Measurements from ENCODE around the gene SUPT20HL1.

DNA sequence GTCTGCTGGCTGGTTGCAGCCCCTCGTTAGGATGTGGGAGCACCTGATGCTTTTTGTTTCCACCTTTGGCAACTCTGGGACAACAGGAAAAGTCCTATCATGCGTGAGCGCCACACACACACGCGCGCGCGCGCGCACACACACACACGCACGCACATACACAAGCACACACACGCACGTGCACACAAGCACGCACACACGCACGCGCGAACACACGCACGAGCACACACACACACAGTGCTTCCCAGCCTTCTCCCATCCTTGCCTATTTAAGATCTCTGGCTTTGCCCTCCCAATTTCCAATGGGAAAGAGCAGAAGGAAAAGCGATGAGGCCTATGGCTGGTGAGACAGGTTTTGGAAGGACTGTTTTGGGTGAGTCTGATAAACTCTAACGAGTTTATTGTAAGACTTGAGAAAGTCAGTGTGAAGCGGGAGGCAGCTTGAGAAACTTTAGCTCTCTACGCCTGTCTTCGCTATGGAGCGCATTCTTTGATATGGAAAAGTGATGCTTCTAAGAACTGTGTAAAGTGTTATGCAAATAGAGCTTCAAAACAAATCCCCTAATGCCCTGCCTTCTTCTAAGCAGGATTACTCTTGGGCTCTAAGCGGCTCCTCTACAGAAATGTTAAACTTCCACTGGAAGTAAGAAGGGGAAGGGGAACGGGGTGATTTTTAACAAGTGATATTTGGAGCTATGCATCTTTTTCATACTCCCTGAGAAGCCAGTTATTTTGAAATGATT lies 11.8 kb downstream of the SUPT20HL1 start:
- TF ChIP-seq, protein P1, sequence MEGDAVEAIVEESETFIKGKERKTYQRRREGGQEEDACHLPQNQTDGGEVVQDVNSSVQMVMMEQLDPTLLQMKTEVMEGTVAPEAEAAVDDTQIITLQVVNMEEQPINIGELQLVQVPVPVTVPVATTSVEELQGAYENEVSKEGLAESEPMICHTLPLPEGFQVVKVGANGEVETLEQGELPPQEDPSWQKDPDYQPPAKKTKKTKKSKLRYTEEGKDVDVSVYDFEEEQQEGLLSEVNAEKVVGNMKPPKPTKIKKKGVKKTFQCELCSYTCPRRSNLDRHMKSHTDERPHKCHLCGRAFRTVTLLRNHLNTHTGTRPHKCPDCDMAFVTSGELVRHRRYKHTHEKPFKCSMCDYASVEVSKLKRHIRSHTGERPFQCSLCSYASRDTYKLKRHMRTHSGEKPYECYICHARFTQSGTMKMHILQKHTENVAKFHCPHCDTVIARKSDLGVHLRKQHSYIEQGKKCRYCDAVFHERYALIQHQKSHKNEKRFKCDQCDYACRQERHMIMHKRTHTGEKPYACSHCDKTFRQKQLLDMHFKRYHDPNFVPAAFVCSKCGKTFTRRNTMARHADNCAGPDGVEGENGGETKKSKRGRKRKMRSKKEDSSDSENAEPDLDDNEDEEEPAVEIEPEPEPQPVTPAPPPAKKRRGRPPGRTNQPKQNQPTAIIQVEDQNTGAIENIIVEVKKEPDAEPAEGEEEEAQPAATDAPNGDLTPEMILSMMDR (conservative IDR thresholded peaks at IDR 0.05; ENCODE audit: low read depth, low read length): no peak
- TF ChIP-seq EZH2 (IDR thresholded peaks at IDR 0.05; ENCODE audit: borderline replicate concordance, low read depth, low read length, poor library complexity, severe bottlenecking): no peak
